Measurements from ENCODE around the gene MALSU1. TPM values are rescaled to one million over a fixed set of nuclear protein-coding genes. Genes with fewer than 3 reads are reported as not detected.
A peak's percentile ranks its signal among the peaks of the same experiment; 100 is the strongest.

The MALSU1 gene
- total RNA-seq, 6 experiments from 2014 or later = 36.7 to 55.1 (median 44.7) TPM

DNA sequence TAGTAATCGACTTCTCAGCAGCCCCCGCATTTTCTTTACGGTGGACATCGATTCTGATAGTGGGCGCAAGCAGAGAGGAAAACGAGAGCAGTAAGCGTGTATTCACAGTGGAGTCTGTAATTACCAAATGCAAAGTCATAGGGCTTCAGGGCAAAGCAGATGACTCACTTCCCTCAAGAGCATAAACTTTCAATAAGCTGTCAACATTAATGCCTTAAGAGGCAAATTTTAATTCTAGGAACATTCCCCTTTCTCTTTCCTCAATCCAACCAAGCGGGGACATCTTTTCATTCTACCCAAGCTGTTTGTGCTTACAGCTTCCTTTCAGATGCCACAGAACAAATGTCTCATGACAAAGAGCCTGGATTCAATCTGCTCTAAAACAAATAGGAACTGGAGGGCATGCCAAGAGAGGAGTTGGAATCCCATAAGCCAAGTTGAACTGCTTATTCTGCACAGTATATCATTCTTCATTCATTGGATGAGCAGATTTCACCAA, 48.6 kb downstream of the MALSU1 start:
- no peak overlapping the region for H3K4me3 ChIP-seq
- DNase-seq (no peak), ATAC-seq (peak in 2 of 4 donors; percentile 20 to 48)
- TF ChIP-seq CTCF (IDR thresholded peaks at IDR 0.05) (no peak), POLR2A (IDR thresholded peaks at IDR 0.05) (no peak)
- no peak overlapping the region for H3K27ac ChIP-seq
- intact Hi-C loops (cut with DNase I) = no loop called here
- H3K4me1 ChIP-seq = no peaks in the 10 kb centered on the region
- WGBS (ENCODE audit: insufficient coverage, low coverage, low lambda C conversion rate, missing lambda C conversion rate) = 62% methylated on average over 8 of the region's 8 CpGs
- H3K36me3 ChIP-seq = no peaks in the 10 kb centered on the region
- H3K27me3 ChIP-seq = no peaks in the 10 kb centered on the region
- no peaks in the 10 kb centered on the region for H3K9me3 ChIP-seq

DNA sequence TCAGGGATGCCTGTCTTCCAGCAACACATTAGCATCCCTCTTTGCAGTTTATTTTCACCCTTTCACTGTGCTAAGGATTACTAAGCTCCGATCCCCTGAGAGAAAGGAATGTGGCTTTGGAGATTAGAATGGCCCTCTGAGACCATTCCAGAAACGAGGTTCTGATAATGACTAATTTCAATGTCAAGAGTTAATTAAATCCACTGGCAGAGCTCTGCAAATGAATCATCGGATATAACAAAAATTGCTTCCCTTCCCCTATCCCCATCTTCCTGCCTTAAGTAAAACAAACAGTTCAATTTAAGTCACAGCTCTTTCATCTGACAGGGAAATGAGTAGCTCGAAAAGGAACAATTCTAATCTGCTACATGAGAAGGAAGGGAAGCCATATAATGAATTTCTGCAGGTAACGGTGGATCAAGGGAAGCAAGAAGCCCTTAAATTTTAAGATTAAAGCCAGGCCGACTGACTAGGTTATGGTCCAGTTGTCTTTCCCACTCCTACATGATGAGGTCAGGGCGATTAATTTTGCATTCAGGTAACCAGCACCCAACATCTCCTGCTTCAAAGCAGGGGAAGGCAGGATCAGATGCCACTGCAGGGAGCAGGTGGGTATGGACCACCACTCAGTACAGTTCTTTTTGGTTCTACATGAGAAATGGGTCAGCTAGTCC, 50.5 kb downstream of the MALSU1 start:
- DNase-seq = no peak

GRCh38 chr7:23350466-23350865, 51.3 kb downstream of the MALSU1 start:
- H3K4me1 ChIP-seq = no peaks in the 10 kb centered on the region
- no peaks in the 10 kb centered on the region for H3K36me3 ChIP-seq
- intact Hi-C loops (cut with DNase I) = no loop called here
- 90% methylated on average over 2 of the region's 2 CpGs for WGBS (ENCODE audit: insufficient coverage, low coverage, low lambda C conversion rate, missing lambda C conversion rate)
- ATAC-seq (no peak), DNase-seq (no peak)
- H3K27ac ChIP-seq = no peak overlapping the region
- no peaks in the 10 kb centered on the region for H3K27me3 ChIP-seq
- no peak overlapping the region for H3K4me3 ChIP-seq
- TF ChIP-seq CTCF (IDR thresholded peaks at IDR 0.05) (no peak), POLR2A (IDR thresholded peaks at IDR 0.05) (no peak)
- no peaks in the 10 kb centered on the region for H3K9me3 ChIP-seq

More for the DNA sequence above, 50.5 kb downstream of the MALSU1 start:
- no peaks in the 10 kb centered on the region for H3K9me3 ChIP-seq
- 57% methylated on average over 6 of the region's 7 CpGs for WGBS (ENCODE audit: insufficient coverage, low coverage, low lambda C conversion rate, missing lambda C conversion rate)
- TF ChIP-seq CTCF (IDR thresholded peaks at IDR 0.05) (no peak), POLR2A (IDR thresholded peaks at IDR 0.05) (no peak)
- H3K36me3 ChIP-seq = no peaks in the 10 kb centered on the region
- no peaks in the 10 kb centered on the region for H3K27me3 ChIP-seq
- H3K4me3 ChIP-seq = no peak overlapping the region
- H3K4me1 ChIP-seq = no peaks in the 10 kb centered on the region
- no peak overlapping the region for H3K27ac ChIP-seq
- ATAC-seq = peak in 1 of 4 donors; percentile 25
- intact Hi-C loops (cut with DNase I) = no loop called here

GRCh38 chr7:23353172-23353571, 54.0 kb downstream of the MALSU1 start:
- no peak overlapping the region for H3K27ac ChIP-seq
- H3K4me1 ChIP-seq = peaks cover 0 to 15% (median 3%) of the 10 kb centered on the region in 4 donors
- H3K36me3 ChIP-seq = no peaks in the 10 kb centered on the region
- TF ChIP-seq CTCF (IDR thresholded peaks at IDR 0.05) (no peak), POLR2A (IDR thresholded peaks at IDR 0.05) (no peak)
- H3K27me3 ChIP-seq = no peaks in the 10 kb centered on the region
- ATAC-seq = no peak
- no peaks in the 10 kb centered on the region for H3K9me3 ChIP-seq
- H3K4me3 ChIP-seq = no peak overlapping the region
- intact Hi-C loops (cut with DNase I) = no loop called here
- WGBS (ENCODE audit: insufficient coverage, low coverage, low lambda C conversion rate, missing lambda C conversion rate) = 90% methylated on average over 5 of the region's 5 CpGs
- no peak for DNase-seq

All from right lobe of liver (tissue), 6 donors.